ENCODE results near the gene SLC15A5. TPM values are rescaled to one million over a fixed set of nuclear protein-coding genes. Genes with fewer than 3 reads are reported as not detected.

Gene SLC15A5
- total RNA-seq, 1 donor from 2014 or later = not detected

- peaks cover 4% of the 10 kb centered on the region for H3K9me3 Mint-ChIP-seq (ENCODE audit: unreplicated experiment)
- no peaks in the 10 kb centered on the region for H3K36me3 Mint-ChIP-seq (ENCODE audit: unreplicated experiment)
- TF ChIP-seq, protein P1, sequence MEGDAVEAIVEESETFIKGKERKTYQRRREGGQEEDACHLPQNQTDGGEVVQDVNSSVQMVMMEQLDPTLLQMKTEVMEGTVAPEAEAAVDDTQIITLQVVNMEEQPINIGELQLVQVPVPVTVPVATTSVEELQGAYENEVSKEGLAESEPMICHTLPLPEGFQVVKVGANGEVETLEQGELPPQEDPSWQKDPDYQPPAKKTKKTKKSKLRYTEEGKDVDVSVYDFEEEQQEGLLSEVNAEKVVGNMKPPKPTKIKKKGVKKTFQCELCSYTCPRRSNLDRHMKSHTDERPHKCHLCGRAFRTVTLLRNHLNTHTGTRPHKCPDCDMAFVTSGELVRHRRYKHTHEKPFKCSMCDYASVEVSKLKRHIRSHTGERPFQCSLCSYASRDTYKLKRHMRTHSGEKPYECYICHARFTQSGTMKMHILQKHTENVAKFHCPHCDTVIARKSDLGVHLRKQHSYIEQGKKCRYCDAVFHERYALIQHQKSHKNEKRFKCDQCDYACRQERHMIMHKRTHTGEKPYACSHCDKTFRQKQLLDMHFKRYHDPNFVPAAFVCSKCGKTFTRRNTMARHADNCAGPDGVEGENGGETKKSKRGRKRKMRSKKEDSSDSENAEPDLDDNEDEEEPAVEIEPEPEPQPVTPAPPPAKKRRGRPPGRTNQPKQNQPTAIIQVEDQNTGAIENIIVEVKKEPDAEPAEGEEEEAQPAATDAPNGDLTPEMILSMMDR (IDR thresholded peaks at IDR 0.05) = no peak
- DNase-seq (ENCODE audit: extremely low spot score, unreplicated experiment) = no peak
- H3K27me3 Mint-ChIP-seq (ENCODE audit: unreplicated experiment) = peaks cover 2% of the 10 kb centered on the region
- no peak overlapping the region for H3K4me3 Mint-ChIP-seq (ENCODE audit: unreplicated experiment)
- no peak overlapping the region for H3K27ac Mint-ChIP-seq (ENCODE audit: unreplicated experiment)
- H3K4me1 Mint-ChIP-seq (ENCODE audit: unreplicated experiment) = peaks cover 11% of the 10 kb centered on the region
Measured at GRCh38 chr12:16183541-16183940, 93.9 kb downstream of the SLC15A5 start.

DNA sequence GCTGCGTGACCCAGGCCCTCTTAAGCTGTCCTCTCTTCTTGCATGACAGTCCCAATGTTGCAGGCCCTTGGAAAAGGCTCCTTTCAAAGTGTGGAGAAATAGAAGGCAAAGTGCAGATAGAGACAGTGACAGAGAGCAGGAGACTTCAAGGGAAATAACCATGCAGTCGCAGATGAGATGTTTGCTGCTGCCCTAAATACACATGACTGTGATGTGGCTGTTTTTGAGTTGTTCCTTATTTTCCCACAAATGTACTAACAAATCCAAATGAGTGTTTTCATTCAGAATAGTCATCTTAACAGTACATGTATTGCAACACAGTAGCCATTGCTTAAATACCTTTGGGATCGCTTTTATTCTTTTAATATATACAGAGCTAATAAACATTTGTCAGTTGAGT is 101.6 kb downstream of the SLC15A5 start:
- TF ChIP-seq, protein P1 (IDR thresholded peaks at IDR 0.05) = no peak
- Mint-ChIP-seq H3K9me3 (ENCODE audit: unreplicated experiment) (peaks cover 4% of the 10 kb centered on the region), H3K27me3 (ENCODE audit: unreplicated experiment) (peaks cover 15% of the 10 kb centered on the region), H3K27ac (ENCODE audit: unreplicated experiment) (no peak overlapping the region), H3K4me3 (ENCODE audit: unreplicated experiment) (no peak overlapping the region), H3K36me3 (ENCODE audit: unreplicated experiment) (no peaks in the 10 kb centered on the region), H3K4me1 (ENCODE audit: unreplicated experiment) (no peaks in the 10 kb centered on the region)
- DNase-seq (ENCODE audit: extremely low spot score, unreplicated experiment) = no peak

DNA sequence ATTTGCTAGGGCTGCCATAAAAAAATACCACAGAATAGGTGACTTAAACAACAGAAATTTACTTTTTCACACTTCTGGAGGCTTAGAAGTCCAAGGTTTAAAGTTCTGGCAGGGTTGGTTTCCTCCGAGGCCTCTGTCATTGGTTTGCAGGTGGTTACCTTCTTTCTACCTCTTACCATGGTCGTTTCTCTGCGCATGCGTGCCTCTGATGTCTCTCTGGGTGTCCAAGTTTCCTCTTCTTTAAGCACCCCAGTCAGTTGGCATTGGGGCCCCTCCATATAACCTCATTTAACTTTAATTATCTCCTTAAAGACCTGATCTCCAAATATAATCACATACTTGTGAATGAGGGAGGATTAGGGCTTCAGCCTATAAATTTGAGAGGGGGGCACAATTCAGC is 103.2 kb downstream of the SLC15A5 start:
- Mint-ChIP-seq H3K27me3 (ENCODE audit: unreplicated experiment) (peaks cover 15% of the 10 kb centered on the region), H3K36me3 (ENCODE audit: unreplicated experiment) (no peaks in the 10 kb centered on the region), H3K27ac (ENCODE audit: unreplicated experiment) (no peak overlapping the region), H3K4me3 (ENCODE audit: unreplicated experiment) (no peak overlapping the region), H3K4me1 (ENCODE audit: unreplicated experiment) (no peaks in the 10 kb centered on the region), H3K9me3 (ENCODE audit: unreplicated experiment) (no peaks in the 10 kb centered on the region)
- TF ChIP-seq, protein P1 (IDR thresholded peaks at IDR 0.05) = no peak
- no peak for DNase-seq (ENCODE audit: extremely low spot score, unreplicated experiment)

GRCh38 chr12:16171348-16171747 is 106.1 kb downstream of the SLC15A5 start:
- peaks cover 10% of the 10 kb centered on the region for H3K27me3 Mint-ChIP-seq (ENCODE audit: unreplicated experiment)
- no peak for DNase-seq (ENCODE audit: extremely low spot score, unreplicated experiment)
- no peaks in the 10 kb centered on the region for H3K9me3 Mint-ChIP-seq (ENCODE audit: unreplicated experiment)
- no peak overlapping the region for H3K27ac Mint-ChIP-seq (ENCODE audit: unreplicated experiment)
- no peaks in the 10 kb centered on the region for H3K4me1 Mint-ChIP-seq (ENCODE audit: unreplicated experiment)
- H3K4me3 Mint-ChIP-seq (ENCODE audit: unreplicated experiment) = no peak overlapping the region
- TF ChIP-seq, protein P1 (IDR thresholded peaks at IDR 0.05) = no peak
- no peaks in the 10 kb centered on the region for H3K36me3 Mint-ChIP-seq (ENCODE audit: unreplicated experiment)

DNA sequence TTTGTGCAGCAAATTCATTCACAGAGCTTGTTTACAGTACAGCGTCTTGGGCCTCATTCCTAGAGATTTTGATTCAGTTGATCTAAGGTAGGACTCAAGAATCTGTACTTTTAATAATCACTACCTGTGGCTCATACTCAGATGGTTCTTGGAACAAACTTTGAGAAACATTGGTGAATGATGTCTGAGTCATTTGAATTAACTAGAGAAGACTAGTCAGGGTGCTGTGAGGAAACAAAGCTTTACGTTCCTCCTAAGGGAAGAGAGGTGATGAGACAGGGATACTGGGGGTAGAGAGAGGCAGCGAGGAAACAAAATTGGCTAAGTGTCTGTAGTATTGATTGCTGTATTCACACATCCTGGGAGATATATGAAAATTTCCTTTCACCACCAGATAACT is 109.4 kb downstream of the SLC15A5 start:
- Mint-ChIP-seq H3K4me1 (ENCODE audit: unreplicated experiment) (no peaks in the 10 kb centered on the region), H3K36me3 (ENCODE audit: unreplicated experiment) (no peaks in the 10 kb centered on the region), H3K4me3 (ENCODE audit: unreplicated experiment) (no peak overlapping the region), H3K27ac (ENCODE audit: unreplicated experiment) (no peak overlapping the region), H3K27me3 (ENCODE audit: unreplicated experiment) (peaks cover 9% of the 10 kb centered on the region), H3K9me3 (ENCODE audit: unreplicated experiment) (no peaks in the 10 kb centered on the region)
- TF ChIP-seq, protein P1 (IDR thresholded peaks at IDR 0.05) = no peak
- DNase-seq (ENCODE audit: extremely low spot score, unreplicated experiment) = no peak

Measured in osteocyte (in vitro differentiated cells).